Activated T-cell treated with anti-CD3 and anti-CD28 coated beads for 24 hours (primary cell): Measurements from ENCODE around the gene IGSF21.

Source experiments
- DNase-seq: peaks from one replicate; pipeline ENCODE4 v3.0.0-alpha.2; 2020; ENCODE audit warnings: low read depth

IGSF21 gene

DNA sequence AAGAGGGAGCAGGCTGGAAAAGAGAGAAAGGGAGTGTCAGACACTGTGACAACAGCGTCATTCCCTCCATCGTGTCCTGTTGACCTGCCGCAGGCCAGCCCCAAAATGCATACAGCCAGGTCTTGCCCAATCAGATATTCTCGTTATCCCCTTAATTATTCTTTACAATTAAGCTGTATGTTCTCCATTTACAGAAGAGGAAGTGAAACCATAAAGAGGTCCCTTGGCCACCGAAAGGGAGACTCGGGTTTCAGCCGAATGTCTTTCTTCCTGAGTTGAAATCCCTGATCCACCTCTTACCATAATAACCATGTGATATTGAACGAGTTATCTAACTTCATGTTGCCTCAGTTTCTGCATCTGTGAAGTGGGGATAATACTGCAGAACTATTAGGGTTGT, 70.5 kb downstream of the IGSF21 start:
- no peak for DNase-seq

DNA sequence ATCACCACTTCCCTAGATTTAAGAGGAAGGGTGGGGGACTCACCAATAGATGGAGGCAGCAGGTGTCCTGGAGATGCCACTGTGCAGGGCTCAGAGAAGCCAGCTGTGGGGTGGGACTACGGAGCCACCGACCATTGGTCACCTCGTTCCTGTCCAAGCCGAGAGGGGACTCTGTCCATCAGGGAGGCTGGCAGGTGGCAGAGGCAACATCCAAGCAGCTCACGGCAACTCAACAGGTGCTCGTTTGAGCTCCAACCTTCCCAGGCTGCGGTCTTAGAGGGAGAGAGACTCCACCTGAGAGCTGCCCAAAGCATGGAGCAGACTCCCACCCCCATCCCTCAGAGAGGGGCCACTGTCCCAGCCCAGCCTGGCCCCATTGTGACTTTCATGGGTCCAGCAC, 71.4 kb downstream of the IGSF21 start:
- no peak for DNase-seq

DNA sequence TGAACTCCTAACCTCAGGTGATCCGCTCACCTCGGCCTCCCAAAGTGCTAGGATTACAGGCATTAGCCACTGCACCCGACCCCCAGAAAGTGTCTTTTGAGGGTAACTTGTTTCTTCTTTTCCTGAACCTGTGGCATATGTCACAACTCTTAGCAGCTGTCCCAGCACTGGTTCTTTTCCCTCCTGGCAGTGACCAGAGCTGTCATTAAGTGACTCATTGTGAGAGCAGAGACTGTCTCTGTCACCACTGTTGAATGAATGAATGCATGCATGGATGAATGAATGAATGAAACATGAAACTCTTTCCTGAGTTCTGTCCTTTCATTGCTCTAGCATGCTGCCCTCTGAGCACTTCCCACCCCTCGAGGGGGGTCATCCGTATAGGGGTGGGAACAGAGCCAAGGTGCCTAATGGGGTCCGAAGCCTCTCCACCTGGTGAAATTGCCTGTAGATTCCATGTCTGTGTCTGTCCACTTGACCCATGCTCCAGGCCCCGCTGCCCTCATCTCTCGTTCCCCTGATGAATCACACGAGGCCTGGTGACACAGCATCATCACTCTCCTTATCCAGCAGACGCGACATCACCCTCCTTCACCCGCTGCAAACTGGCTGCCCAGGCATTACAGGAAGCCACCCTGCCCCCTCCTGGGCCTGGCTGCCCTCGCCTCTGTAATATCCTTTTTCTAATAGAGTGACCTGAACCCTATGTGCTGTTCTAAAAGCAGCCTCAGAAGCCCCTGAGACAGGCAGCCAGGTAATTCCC, 75.0 kb downstream of the IGSF21 start:
- no peak for DNase-seq

DNA sequence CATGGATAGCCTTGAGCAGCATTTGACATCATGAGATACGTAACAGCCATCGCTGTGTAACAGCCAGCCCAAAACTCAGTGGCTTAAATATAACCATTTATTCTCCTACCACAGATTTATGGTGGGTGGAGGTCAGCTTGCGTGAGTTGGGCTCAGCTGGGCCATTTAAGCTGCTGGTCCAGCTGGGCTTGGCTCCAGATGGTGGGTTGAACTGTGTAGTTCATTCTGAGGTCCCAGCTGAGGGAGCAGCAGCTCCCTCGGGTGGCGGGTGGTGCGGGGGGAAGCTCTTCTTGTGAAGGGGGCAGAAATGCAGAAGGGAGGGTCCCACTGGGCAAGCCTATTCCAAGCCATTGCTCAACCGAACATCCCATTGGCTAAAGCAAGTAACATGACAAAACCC, 75.9 kb downstream of the IGSF21 start:
- no peak for DNase-seq

DNA sequence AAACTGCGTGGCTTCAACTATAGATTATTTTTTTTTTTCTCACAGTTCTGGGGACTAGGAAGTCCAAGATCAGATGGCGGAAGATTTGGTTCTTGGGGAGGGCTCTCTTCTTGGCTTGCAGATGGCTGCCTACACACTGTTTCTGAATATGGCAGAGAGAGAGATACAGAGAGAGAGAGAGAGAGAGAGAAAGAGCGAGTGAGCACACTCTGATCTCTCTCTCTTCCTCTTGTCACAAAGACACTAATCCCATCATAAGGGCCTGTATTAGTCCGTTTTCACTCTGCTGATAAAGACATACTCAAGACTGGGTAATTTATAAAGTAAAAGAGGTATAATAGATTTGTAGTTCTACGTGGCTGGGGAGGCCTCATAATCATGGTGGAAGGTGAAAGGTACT, 79.5 kb downstream of the IGSF21 start:
- DNase-seq, result no peak

DNA sequence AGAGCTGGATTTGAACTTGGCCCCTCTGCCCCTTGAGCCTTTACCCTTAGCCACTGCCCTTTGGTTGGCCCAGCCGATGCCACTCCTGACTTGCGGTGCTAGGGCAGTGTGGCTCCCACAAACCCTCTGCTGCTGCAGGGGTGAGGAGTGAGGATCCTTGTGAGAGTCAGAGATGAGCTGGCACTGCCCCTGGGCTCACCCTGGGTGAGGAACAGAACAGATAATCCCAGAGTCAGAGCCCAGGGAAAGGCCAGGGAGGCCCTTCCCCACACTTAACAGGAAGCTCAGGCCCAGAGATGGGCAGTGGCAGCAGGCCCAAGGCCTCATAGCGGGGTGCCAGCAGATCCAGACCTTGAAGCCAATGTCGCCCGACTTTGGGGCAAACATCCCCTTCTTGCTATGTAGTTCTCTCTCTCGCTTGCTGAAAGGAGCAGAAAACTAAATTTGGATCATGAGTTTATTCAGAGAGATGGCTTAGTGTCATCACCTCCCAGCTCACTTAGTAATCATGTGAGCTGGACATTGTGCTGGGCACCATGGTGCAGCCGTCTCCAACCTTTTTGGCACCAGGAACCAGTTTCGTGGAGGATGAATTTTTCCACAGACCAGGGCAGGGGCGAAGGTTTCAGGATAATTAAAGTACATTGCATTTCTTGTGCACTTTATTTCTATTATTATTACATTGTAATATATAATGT, 81.4 kb downstream of the IGSF21 start:
- no peak for DNase-seq

DNA sequence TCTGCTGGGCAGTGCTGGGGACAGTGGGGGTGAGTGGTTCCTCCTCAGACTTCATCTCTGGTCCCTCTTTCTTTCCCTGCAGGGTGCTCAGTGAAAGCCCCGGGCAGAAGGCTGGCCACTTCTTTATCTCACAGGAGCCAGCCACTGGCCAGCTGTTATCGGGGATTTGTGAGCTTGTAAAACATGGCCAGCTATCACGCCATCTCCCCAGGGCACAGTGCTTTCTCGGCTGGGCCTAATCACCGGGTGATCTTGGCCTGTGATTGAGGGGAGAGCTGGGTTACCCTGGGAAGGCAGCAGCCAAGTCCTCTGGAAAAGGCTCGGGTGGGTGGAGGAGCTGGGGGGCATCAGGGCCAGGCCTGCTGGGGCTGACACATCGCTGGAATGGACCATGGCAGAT, 83.0 kb downstream of the IGSF21 start:
- no peak for DNase-seq

DNA sequence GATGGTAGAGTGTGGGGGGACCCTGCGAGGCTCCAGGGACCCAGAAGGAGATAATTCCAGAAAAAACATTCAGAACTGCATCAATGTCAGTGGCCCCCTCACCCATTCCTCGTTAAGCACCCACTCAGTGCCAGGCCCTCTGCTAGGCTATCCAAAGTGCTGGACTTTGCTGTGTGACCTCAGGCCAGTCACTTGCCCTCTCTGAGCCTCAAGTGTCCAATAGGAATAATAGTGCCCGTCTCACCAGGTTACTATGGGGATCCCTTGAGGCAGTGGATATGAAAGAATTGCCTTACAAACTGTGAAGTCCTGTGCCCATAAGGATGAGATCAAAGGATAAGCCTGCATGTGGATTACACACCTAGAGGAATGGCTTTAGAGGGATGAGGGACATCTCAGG, 83.4 kb downstream of the IGSF21 start:
- no peak for DNase-seq

DNA sequence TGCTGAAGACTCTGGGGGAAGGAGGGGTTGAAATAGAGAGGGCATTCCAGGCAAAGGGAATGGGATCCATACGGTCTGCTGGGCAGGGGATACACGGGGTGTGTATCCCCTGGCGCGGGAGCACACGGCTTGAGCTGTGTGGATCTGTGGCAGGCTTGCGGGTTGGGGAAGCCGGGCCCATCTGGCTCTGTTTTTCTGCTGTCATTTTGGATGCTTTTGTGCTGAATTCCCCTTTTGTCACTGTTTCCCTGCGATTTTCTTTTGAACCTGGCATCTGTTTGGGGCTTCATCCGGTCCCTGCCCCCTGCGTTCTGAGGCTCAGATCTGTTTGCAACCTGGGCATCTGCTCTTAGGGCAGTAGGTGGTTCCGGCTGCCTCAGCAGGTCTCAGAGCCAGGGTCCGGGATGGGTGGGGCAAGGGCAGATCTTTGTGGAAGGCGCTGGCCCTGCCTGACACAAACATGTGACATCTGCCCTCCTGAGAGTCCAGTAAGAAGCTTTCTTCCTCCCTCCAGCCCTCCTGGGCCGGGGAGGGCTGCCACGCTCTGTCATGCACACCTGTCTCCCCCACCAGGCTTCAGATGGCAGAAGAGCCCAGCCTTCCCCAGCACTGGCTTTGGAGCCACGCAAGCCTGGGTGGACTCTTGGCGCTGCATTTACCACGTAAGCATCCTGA, 84.0 kb downstream of the IGSF21 start:
- no peak for DNase-seq

DNA sequence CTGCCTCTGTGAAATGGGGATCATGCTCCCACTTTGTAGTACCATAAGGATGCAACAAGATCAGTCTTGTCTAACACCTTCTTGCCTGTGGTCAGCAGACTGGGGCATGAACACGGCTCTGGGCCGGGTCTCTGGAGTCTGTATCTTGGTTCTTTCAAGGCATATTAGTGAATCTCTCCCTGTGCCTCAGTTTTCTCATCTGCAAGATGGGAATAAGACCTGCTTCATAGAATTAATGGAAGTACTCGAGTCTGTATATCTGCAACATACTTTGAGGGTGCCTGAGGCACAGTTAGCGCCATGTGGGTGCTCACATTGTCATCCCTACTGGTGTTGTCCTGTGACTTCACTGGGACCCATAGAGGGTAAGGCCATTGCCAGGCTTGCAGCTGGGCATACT, 84.6 kb downstream of the IGSF21 start:
- no peak for DNase-seq

DNA sequence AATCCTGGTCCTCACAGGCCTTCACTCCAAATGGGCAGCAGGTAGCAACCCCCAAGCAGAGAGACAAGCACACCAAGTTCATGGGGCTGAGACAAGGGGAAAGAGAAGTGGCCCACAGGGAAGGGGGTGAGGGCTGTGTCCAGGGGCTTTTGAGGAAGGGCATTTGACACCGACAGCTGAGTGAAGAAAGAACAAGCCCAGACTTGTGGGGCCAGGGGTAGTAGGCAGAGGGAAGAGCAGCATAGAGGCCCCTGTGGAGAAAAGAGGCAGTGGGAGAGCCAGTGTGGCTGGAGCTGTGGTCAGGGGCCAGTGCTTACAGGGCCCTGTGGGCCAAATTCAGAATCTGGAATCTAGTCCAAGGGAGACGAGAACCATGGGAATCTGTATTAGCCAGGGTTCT, 85.4 kb downstream of the IGSF21 start:
- DNase-seq, result no peak

DNA sequence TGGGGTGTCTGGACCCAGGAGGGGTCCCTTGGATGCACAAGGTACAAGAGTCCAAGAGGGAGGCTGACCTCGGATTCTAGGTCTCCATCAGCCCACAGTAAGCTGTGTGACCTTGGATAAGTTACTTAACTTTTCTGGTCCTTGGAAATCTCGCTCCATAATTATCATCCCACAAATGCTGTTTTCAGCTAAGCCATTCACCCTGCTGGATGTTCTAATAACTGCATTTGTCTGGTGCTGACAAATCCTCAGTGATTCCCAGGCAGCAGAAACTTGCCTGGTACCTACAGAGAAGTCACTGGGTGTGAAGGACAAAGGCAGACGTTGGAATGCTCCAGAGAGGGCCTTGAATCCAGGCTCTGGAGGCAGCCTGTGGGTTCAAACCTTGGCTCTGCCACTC, 89.7 kb downstream of the IGSF21 start:
- no peak for DNase-seq

DNA sequence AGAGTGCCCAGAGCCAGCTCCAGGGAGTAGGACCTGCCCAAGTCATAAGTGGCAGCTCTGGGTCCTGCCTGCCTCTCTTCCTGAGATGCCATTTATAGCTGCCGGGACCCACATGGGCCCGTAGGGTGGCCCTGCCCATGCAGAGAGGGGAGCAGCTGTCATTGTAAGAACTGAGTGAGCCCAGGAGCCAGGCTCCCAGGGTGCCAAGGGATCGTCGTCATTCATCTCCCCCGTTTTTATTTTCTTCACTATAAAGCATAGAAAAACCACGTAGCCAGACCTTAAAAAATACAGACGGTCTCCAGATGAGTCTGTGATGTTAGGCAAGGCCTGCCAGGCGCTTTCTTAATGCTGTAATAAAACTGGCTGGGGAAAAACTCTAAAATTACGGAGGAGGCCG, 90.7 kb downstream of the IGSF21 start:
- DNase-seq, result no peak

DNA sequence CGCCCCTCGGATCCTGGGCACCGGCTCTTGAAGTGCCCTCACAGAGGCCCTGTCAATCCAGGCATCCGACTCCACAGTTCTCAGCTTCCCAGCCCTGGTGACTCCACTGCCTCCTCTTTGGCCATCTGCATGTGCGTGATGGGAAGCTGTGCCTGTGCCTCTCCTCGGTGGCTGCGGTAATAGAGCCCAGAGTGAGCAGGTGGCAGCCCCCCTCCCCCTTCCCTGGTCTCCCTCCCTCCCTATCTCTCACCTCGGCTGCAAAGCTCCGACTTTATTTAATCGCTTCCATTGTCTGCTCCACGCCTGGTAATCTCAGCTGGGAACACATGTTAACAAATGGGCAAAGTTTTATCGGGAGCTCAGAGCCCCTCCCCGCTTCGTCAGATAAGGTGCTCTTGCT, 91.9 kb downstream of the IGSF21 start:
- DNase-seq, result no peak

DNA sequence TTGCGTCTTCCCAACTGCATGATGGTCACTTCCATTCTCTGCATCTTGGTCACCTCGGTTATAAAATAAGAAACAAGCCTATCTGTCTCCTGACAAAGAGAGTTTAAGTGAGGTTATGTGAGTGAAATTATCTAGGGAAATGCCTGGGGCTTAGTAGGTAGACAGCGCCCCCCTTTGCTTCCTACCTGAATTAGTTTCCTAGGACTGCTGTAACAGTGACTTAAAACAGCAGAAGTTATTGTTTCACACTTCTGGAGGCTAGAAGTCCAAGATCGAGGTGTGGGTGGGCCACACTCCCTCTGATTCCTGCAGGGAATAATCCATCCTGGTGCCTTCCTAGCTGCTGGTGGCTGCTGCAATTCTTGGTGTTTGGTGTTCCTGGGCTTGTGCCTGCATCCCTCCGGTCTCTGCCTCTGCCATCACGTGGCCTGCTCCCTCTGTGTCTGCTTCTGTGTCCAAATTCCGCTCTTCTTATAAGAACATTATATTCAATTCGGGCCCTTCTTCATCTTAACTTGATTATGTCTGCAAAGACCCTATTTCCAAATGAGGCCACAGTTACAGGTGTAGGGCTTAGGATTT, 92.6 kb downstream of the IGSF21 start:
- DNase-seq, result no peak

DNA sequence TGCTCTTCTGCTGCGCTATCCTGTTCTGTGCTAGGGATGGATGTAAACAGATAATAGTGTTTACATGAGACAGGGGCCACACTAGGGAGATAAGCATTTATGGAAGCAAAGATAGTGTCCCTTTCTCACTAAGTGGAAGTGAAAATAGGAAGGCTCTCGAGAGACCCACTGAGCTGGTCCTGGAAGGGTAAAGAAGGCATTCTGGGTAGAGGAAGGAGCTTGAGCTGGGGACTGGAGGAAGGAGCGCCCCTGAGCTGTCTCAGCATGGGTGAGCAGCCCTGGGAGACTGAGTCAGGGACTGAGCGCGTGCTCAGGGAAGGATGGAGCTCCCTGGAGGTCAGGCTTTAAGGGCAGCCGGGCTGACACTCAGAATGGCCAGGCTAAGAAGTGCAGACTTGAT, 93.3 kb downstream of the IGSF21 start:
- DNase-seq, result no peak

DNA sequence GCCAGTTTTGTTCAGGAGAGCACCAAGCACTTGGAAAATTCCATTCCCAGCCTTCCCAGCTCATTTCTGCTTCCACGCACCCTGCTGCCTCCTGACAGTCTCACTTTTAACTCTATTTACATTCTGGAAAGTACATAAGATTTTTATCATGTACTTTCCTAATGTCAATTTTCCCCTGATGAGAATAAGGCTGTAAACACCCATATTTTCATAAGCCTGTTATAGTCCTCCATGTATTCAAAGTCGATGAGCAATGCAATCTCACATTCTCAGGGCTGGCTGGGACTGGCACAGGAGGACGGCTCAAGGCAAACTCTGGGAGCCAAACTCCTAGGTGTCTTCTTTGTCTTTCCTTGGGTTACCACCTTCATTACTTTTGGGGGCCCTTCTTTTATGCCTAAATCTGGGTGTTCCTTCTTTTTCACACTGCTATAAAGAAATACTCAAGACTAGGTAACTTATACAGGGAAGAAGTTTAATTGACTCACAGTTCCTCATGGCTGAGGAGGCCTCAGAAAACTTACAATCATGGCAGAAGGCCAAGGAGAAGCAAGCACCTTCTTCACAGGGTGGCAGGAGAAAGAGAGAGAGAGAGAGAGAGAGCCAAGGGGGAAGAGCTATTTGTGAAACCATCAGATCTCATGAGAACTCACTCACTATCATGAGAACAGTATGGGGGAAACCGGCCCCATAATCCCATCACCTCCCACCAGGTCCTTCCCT, 94.6 kb downstream of the IGSF21 start:
- DNase-seq, result no peak

DNA sequence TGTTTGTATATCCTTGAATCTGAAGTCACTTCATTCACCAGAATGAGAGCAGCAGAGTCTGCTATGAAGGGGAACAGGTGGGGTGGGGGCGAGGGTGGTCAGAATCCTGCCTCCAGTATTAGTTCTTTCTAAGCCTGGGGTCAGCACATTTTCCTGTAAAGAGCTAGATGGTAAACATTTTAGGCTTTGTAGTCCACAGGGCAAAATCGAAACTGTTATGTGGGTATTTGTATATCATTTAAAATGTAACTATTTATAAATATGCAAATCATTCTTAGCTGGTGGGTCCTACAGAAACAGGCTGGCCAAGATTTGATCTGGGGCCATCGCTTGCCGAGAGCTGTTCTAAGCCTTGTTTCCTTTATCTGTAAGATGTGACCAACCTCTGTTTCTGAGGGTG, 96.0 kb downstream of the IGSF21 start:
- DNase-seq, result no peak

DNA sequence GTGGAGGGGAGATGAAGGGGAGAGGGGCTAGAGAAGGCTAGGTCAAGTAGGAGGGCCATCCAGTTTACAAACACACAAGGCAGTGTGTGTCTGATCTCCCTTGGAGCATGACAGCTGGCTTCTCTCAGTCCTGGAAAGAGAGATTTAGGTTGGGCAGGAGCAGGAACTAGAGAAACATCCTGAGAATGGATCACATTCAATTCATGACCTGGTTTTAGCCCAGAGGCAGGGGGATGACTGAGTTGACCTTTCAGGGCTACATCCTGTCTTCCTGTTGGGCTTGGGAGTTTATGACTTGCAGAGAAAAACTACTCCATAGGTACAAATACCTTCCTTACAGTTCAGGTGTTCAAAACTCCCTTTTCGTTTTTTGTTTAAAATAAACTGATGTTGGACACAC, 97.0 kb downstream of the IGSF21 start:
- DNase-seq, result no peak

DNA sequence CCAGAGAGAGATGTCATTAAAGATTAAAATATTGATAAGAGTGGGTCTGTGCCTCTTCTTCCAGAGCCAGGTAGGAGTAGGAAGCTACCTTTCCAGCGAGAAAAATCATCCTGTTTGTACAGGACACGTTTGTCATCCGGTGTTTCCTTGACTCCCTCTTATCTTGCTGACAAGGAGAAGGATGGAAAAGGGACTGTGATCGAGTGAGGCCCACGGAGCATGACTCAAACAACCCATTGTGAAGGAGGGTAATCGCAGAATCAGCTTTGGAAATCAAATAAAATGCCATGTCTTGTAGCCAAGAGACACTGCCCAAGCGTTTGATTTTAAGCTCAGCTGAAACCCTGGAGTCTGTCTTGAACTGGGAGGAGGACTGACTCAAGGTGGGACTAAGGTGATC, 97.7 kb downstream of the IGSF21 start:
- DNase-seq, result no peak

DNA sequence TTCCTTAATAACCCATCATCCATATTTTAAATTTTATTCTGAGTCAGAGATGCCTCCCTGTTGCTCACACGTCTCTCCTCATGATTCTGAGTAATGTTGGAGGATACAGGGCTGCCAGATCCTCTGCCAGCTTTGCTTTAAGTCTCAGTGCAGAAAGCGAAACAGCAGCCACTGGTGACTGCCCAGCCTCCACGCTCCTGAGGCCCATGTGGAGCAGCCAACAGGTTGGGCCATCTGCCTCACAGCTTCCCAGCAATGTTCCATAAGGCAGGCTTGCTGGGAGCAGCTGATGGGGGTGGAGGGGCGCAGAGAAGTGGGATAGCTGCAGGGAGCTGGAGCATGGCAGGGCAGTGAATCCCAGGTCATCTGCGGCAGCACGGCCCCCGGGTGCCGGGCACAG, 104.2 kb downstream of the IGSF21 start:
- DNase-seq, result no peak

DNA sequence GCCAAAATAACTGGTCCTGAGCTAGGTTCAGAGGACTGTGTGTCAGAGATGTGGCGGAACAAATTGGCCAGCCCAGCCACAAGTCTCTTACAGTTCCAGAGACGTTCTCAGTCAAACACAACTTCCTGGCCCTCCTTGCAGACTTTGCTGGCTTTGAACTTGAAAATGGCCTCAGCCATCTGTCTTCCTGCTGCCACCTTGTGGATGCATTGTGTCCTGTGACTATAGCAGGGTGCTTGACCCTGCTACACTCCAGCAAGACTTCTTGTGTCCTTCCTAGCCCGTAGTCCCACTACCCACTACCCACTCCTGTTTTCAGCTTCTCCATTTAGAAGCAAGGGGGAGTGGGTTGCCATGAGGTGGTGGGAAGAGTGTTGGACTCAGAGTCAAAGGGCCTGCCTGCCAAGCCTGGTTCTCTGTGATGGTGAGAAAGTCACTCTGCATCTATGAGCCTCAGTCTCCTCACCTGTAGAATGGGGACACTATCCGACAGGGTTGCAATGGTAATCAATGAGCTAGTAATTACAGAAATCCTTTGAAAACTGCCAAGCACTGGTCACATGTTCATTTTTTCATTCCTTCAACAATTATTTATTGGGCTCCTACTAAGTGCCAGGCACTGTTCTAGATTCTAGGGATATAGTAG, 109.9 kb downstream of the IGSF21 start:
- DNase-seq, result no peak
